GM13977 (cell line): ENCODE data around the gene TMEM238L.

Source experiments
- DNase-seq: peaks from one replicate; pipeline ENCODE4 v3.0.0; 2012; ENCODE audit warnings: low spot score
- in situ Hi-C: fragments of 300-500 bp; cut with MboI; formaldehyde crosslinking; loops from one replicate; pipeline ENCODE4 v1.12.0; 2022; ENCODE audit warnings: low sequenced_read_pairs, low pct_unique_long_range_greater_than_20kb, mixed read lengths, inconsistent platforms; ENCODE audit not compliant: unreplicated experiment
- TF ChIP-seq, protein P1 (sequence below): IDR thresholded peaks from 2 replicates; pipeline ENCODE4 v1.5.1; 2012; ENCODE audit warnings: mild to moderate bottlenecking, control low read depth; ENCODE audit not compliant: insufficient read depth; ENCODE audit errors: extremely low read depth, missing control alignments

TMEM238L gene

DNA sequence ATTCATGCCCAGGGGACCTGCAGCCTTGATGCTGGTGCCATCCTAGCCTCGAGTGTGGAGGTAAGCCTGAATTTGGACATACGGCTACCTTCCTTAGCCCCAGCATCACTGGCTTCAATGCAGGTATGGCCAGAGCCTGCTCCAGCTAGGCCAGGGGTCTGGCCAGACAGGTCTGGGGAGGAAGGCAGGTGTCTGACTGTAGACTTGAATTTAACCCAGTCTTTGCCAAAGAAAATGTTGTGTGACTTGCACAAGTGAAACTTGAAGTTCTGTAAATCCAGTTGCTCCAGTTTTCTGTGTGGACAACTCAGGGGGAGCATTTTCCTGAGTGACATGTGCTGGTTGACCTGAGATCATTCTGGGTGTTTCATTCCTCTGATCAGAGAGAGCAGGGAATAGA, 32.8 kb downstream of the TMEM238L start:
- in situ Hi-C loops: no loop called here
- no peak for DNase-seq

DNA sequence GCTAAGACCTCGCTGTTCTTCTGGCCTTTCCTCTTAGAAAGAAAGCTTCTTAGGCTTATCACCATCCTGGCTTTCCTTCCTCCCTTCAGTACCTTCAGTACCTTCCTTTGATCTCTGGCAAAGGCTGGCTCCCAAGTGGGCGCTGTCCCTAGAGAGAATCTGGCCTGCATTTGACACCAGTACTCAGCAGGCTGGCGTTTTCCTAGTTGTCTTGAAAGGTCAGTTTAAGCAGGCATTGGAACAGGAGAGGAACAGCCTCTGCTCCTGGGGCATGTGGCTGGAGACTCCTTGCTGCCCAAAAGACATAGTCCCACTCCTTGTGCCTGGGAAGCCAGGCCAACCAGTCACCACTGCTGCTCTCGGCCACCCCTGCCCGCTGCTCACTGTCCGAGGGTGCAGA, 34.1 kb downstream of the TMEM238L start:
- TF ChIP-seq, protein P1, sequence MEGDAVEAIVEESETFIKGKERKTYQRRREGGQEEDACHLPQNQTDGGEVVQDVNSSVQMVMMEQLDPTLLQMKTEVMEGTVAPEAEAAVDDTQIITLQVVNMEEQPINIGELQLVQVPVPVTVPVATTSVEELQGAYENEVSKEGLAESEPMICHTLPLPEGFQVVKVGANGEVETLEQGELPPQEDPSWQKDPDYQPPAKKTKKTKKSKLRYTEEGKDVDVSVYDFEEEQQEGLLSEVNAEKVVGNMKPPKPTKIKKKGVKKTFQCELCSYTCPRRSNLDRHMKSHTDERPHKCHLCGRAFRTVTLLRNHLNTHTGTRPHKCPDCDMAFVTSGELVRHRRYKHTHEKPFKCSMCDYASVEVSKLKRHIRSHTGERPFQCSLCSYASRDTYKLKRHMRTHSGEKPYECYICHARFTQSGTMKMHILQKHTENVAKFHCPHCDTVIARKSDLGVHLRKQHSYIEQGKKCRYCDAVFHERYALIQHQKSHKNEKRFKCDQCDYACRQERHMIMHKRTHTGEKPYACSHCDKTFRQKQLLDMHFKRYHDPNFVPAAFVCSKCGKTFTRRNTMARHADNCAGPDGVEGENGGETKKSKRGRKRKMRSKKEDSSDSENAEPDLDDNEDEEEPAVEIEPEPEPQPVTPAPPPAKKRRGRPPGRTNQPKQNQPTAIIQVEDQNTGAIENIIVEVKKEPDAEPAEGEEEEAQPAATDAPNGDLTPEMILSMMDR: no peak
- in situ Hi-C loops: no loop called here
- no peak for DNase-seq

More for the DNA sequence above, 32.8 kb downstream of the TMEM238L start:
- TF ChIP-seq, protein P1: no peak

DNA sequence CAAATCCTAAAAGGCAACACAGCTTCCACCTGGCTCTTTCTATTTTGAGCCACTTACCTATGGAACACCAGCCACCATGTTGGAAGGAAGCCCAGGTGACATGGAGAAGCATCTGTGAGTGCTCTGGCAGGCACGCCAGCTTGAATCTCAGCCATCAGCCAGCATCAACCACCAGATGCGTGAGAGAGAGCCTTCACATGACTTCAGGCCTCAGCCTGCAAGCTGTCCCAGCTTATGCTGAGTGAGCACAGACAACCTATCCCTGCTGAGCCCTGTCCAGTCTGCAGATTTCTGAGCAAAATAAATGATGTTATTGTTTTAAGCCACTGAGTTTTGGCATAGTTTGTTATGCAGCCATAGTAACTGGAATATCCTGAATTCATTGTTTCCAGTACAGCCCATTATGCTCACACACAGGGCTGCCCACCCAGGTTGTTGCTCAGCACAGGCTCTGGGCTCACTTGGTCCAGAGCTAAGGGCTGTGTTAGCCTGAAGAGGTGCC, 35.1 kb downstream of the TMEM238L start:
- no peak for DNase-seq
- in situ Hi-C loops: no loop called here
- TF ChIP-seq, protein P1: no peak

DNA sequence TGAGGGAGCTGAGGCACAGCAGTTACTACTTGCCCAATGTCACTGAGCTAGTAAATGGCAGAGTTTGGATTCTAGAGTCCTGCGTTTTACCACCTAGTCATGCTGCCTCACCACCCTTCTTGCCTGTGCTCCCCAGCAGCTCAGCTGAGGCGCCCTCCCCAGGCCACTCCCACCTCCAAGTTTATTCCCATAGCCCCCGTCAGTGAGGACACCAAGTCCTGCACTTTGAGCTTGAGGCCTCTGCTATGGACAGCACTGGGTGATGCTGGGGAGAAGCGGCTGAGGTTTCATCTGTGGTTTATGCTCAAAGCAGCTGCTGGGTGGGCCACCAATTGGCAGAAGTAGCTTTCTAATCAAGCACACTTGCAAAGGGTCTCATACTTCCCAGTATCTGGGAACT, 36.7 kb downstream of the TMEM238L start:
- TF ChIP-seq, protein P1: no peak
- in situ Hi-C loops: no loop called here
- DNase-seq: no peak

DNA sequence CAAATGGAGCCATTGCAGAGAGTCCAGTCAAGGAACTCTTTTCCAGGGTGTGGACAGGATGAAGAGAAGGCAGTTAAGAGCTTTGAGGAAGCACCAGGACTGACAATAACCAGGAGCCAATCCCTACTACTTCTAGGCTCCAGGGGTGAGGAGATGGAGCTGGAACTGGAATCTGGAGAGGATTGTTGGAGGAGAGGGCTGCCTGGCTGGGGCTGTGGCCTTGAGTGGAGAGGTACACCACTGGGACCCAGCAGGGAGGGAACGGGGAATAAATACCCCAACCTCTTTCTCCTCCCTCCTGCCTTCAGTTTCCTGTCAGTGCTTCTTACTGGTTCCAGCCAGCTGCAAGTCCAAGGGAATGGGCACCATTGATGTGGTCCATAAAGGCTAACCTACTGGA, 41.9 kb downstream of the TMEM238L start:
- in situ Hi-C loops: no loop called here
- TF ChIP-seq, protein P1: no peak
- no peak for DNase-seq

DNA sequence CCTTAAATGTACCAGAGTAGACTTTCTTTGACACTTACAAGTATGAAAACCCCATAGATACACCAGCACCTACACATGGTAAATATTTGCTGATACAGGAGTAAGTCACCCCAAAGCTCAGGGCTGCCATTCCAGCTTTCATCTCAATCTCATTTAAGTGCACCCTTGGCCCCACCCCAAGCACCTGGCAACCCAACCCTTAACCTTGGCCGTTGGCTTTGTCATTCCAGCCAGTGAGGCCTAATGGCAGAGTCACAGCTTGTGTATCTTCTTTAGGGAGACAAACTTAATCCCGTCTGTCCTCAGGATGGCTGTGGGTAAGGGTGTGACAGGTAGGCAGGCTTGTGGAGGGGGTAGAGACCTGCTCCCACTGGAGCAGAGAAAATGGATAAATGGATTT, 42.6 kb downstream of the TMEM238L start:
- TF ChIP-seq, protein P1: no peak
- in situ Hi-C loops: no loop called here
- no peak for DNase-seq

DNA sequence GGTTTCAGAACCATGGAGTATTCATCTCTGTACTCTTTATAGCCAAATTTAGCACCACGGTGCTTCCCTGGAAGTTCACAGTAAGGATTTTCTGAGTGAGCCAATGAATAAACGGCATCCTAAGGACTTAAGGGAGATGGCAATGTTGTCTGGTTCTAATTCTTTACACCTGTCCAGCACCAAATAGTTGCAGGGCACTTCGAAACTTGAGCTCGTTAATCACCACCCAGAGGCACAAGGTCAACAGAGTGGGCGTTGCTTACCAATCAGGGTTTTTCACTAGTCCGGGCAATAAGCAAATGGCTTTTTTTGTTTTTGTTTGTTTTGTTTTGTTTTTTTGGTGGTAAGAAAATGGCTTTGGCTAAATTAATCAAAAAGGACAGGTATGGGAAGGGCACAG, 45.8 kb downstream of the TMEM238L start:
- in situ Hi-C loops: no loop called here
- no peak for DNase-seq
- TF ChIP-seq, protein P1: no peak
